Left lung (tissue), 10 donors: ENCODE data around the gene AHI1. TPM values are rescaled to one million over a fixed set of nuclear protein-coding genes. Genes with fewer than 3 reads are reported as not detected.
"Not testable (repeated sequence)": the region's sequence is repeated elsewhere in the genome, so short reads cannot be mapped to it uniquely, and the experiment has no call there.

Experiments used
- ATAC-seq: fragments of 200-7000 bp; cut with Tn5 transposase; one replicate; pipeline ENCODE4 v1.9.1; 2020; ENCODE audit warnings: moderate library complexity
- DNase-seq, 4 donors: peaks; one replicate each; pipeline ENCODE4 v3.0.0-alpha.2; 2013 to 2020
- H3K27ac ChIP-seq, 2 donors: fragments of 200-600 bp; sonication (generic) in 1 of 2; one replicate each; pipeline versions ENCODE4 v1.5.0 to v1.8.0; 2020 to 2021
- H3K27me3 ChIP-seq, 2 donors: fragments of 200-600 bp; sonication (generic) in 1 of 2; one replicate each; pipeline versions ENCODE4 v1.5.0 to v1.8.0; 2020 to 2021
- H3K36me3 ChIP-seq, 2 donors: fragments of 200-600 bp; sonication (generic) in 1 of 2; one replicate each; pipeline versions ENCODE4 v1.5.0 to v1.8.0; 2020 to 2021
- H3K4me1 ChIP-seq, 2 donors: fragments of 200-600 bp; one replicate each; pipeline ENCODE4 v1.8.0; 2021
- H3K4me3 ChIP-seq, 2 donors: fragments of 200-600 bp; sonication (generic) in 1 of 2; one replicate each; pipeline versions ENCODE4 v1.5.0 to v1.8.0; 2020 to 2021; ENCODE audit warnings: mild to moderate bottlenecking in 1 of 2
- H3K9me3 ChIP-seq, 2 donors: fragments of 200-600 bp; sonication (generic) in 1 of 2; one replicate each; pipeline versions ENCODE4 v1.5.0 to v1.8.0; 2020 to 2021
- CTCF ChIP-seq, 2 donors: fragments of 200-600 bp; sonication (generic) in 1 of 2; IDR thresholded peaks; one replicate each; pipeline versions ENCODE4 v1.5.0 to v1.8.0; 2021; ENCODE audit warnings: antibody characterized with exemption in 2 of 2
- intact Hi-C, 2 donors: fragments of 100-400 bp; cut with DNase I; formaldehyde crosslinking; loops; one replicate each; pipeline versions ENCODE4 v1.11.2 to v1.14.2; 2022
- polyA plus RNA-seq, 6 donors: library from polyadenylated mRNA; unstranded; fragments of 120-200 nt; gene quantifications; one replicate each; pipeline ENCODE4 v1.2.1, GENCODE V29; 2013; ENCODE audit not compliant: insufficient read length in 6 of 6
- total RNA-seq, 2 donors: library from RNA; stranded (reverse); fragmentation: NEBNext Ultra II Directional; extraction: Animal tissue kit (Norgen Biotek cat#: 25700); gene quantifications; one replicate each; pipeline ENCODE4 v1.2.1, GENCODE V29; 2021
- donor health status: DM: no; HTN: yes; CAD: no.
- donor health status: DM: no; HTN: no; CAD: no.

AHI1 gene
- total and polyA plus RNA-seq, 8 donors = 23.7 to 65.0 (median 49.0) TPM

GRCh38 chr6:135382182-135382628 is 115.3 kb downstream of the AHI1 start:
- intact Hi-C loops = no loop called here
- Histone ChIP-seq H3K27me3 (no peaks in the 10 kb centered on the region), H3K9me3 (no peaks in the 10 kb centered on the region), H3K4me3 (no peak overlapping the region), H3K27ac (no peak overlapping the region), H3K36me3 (no peaks in the 10 kb centered on the region), H3K4me1 (no peaks in the 10 kb centered on the region)
- no peak for ATAC-seq
- no peak for DNase-seq
- no peak for TF ChIP-seq CTCF (IDR thresholded peaks at IDR 0.05)

GRCh38 chr6:135380793-135381192 is 116.7 kb downstream of the AHI1 start:
- no peaks in the 10 kb centered on the region for H3K9me3 ChIP-seq
- DNase-seq (no peak), ATAC-seq (no peak)
- TF ChIP-seq CTCF (IDR thresholded peaks at IDR 0.05) = no peak
- no peaks in the 10 kb centered on the region for H3K4me1 ChIP-seq
- no peak overlapping the region for H3K27ac ChIP-seq
- H3K27me3 ChIP-seq = no peaks in the 10 kb centered on the region
- H3K36me3 ChIP-seq = no peaks in the 10 kb centered on the region
- intact Hi-C loops = no loop called here
- H3K4me3 ChIP-seq = no peak overlapping the region

- ATAC-seq (no peak), DNase-seq (no peak)
- Histone ChIP-seq H3K9me3 (no peaks in the 10 kb centered on the region), H3K27ac (no peak overlapping the region), H3K4me1 (no peaks in the 10 kb centered on the region), H3K27me3 (no peaks in the 10 kb centered on the region), H3K4me3 (no peak overlapping the region), H3K36me3 (no peaks in the 10 kb centered on the region)
- intact Hi-C loops = no loop called here
- no peak for TF ChIP-seq CTCF (IDR thresholded peaks at IDR 0.05)
Measured at GRCh38 chr6:135379647-135380046, 117.9 kb downstream of the AHI1 start.

GRCh38 chr6:135372758-135373157 is 124.8 kb downstream of the AHI1 start:
- no peaks in the 10 kb centered on the region for H3K27me3 ChIP-seq

GRCh38 chr6:135363622-135364021 is 133.9 kb downstream of the AHI1 start:
- H3K27me3 ChIP-seq, ATAC-seq, intact Hi-C loops, H3K27ac ChIP-seq, H3K4me3 ChIP-seq, DNase-seq, H3K36me3 ChIP-seq, H3K4me1 ChIP-seq: not testable (repeated sequence)
- H3K9me3 ChIP-seq = peaks cover 0 to 17% of the 10 kb centered on the region in 2 donors

More at GRCh38 chr6:135372758-135373157, 124.8 kb downstream of the AHI1 start:
- Histone ChIP-seq H3K9me3 (peaks cover 0 to 3% of the 10 kb centered on the region in 2 donors), H3K4me1 (no peaks in the 10 kb centered on the region), H3K27ac (no peak overlapping the region), H3K36me3 (no peaks in the 10 kb centered on the region), H3K4me3 (no peak overlapping the region)
- ATAC-seq (no peak), DNase-seq (no peak)
- TF ChIP-seq CTCF (IDR thresholded peaks at IDR 0.05) = no peak
- intact Hi-C loops = no loop called here

- no peak for TF ChIP-seq CTCF (IDR thresholded peaks at IDR 0.05)
- Histone ChIP-seq H3K36me3 (no peaks in the 10 kb centered on the region), H3K9me3 (peaks cover 0 to 16% of the 10 kb centered on the region in 2 donors), H3K27ac (no peak overlapping the region), H3K27me3 (no peaks in the 10 kb centered on the region), H3K4me1 (no peaks in the 10 kb centered on the region), H3K4me3 (no peak overlapping the region)
- DNase-seq (no peak), ATAC-seq (no peak)
- intact Hi-C loops = no loop called here
Measured at GRCh38 chr6:135362124-135362523, 135.4 kb downstream of the AHI1 start.
